IMR-90 (cell line): ENCODE measurements around the gene METTL22. TPM values are rescaled to one million over a fixed set of nuclear protein-coding genes. Genes with fewer than 3 reads are reported as not detected.

Source experiments
- ATAC-seq: fragments of 200-7000 bp; cut with Tn5 transposase; 2 replicates; pipeline ENCODE4 v1.9.1; 2020; ENCODE audit warnings: low read depth, mild to moderate bottlenecking, moderate library complexity
- BruUV-seq: library from RNA; stranded (reverse); fragments of 400-500 nt; replicated peaks from 2 replicates; lab custom pipeline; 2021; lab: Mats Ljungman, UMichigan
- CTCF ChIA-PET: fragments of 300-600 bp; formaldehyde crosslinking; extraction: SDS; loops from one replicate; lab custom pipeline; 2021; ENCODE audit warnings: antibody characterized with exemption; lab: Yijun Ruan, JAX
- POLR2A ChIA-PET: fragments of 300-600 bp; sonication (Branson Sonifier 250); formaldehyde crosslinking; loops from one replicate; lab custom pipeline; 2022; ENCODE audit warnings: antibody characterized with exemption; ENCODE audit not compliant: unreplicated experiment; lab: Charles Lee
- DNase-seq: peaks from one replicate; pipeline ENCODE4 v3.0.0; 2013
- H2AFZ ChIP-seq: replicated peaks from 2 replicates; pipeline ENCODE3; 2013; ENCODE audit warnings: low read length, mild to moderate bottlenecking; ENCODE audit not compliant: poor library complexity
- H2AK5ac ChIP-seq: 2 replicates; pipeline ENCODE4 v1.6.1; 2013; ENCODE audit warnings: low read depth, low read length, inconsistent platforms
- H2AK9ac ChIP-seq: replicated peaks from 2 replicates; pipeline ENCODE3; 2013; ENCODE audit warnings: mild to moderate bottlenecking, low read depth, low read length, moderate library complexity; ENCODE audit not compliant: poor library complexity
- H2BK120ac ChIP-seq: 2 replicates; pipeline ENCODE4 v1.6.1; 2013; ENCODE audit warnings: low read depth, low read length, inconsistent platforms
- H2BK15ac ChIP-seq: 3 replicates; pipeline ENCODE4 v1.6.1; 2013; ENCODE audit warnings: low read depth, low read length, inconsistent platforms
- H2BK20ac ChIP-seq: 2 replicates; pipeline ENCODE4 v1.6.1; 2013; ENCODE audit warnings: low read depth, mild to moderate bottlenecking, inconsistent platforms, low read length, moderate library complexity
- H2BK5ac ChIP-seq: 2 replicates; pipeline ENCODE4 v1.6.1; 2013; ENCODE audit warnings: mild to moderate bottlenecking, low read depth, low read length, inconsistent platforms; ENCODE audit not compliant: poor library complexity, severe bottlenecking
- H3K14ac ChIP-seq: replicated peaks from 2 replicates; pipeline ENCODE4 v1.6.1; 2013; ENCODE audit warnings: low read depth, low read length, inconsistent platforms
- H3K18ac ChIP-seq: 2 replicates; pipeline ENCODE4 v1.6.1; 2013; ENCODE audit warnings: low read depth, low read length, control low read depth
- H3K23ac ChIP-seq: 2 replicates; pipeline ENCODE4 v1.6.1; 2013; ENCODE audit warnings: low read depth, low read length, inconsistent platforms
- H3K27ac ChIP-seq: 2 replicates; pipeline ENCODE4 v1.5.1; 2013; ENCODE audit warnings: mild to moderate bottlenecking, control low read depth, low read length; ENCODE audit not compliant: insufficient read depth
- H3K27me3 ChIP-seq: 2 replicates; pipeline ENCODE4 v1.6.1; 2013; ENCODE audit warnings: low read length; ENCODE audit not compliant: control insufficient read depth, insufficient read depth
- H3K36me3 ChIP-seq: 2 replicates; pipeline ENCODE4 v1.6.1; 2013; ENCODE audit warnings: low read length, mixed read lengths; ENCODE audit not compliant: control insufficient read depth, insufficient read depth
- H3K4ac ChIP-seq: 2 replicates; pipeline ENCODE4 v1.6.1; 2013; ENCODE audit warnings: low read depth, low read length, inconsistent platforms
- H3K4me1 ChIP-seq: 2 replicates; pipeline ENCODE4 v1.6.1; 2013; ENCODE audit warnings: low read length, mixed read lengths; ENCODE audit not compliant: control insufficient read depth, insufficient read depth
- H3K4me2 ChIP-seq: 2 replicates; pipeline ENCODE4 v1.6.1; 2013; ENCODE audit warnings: low read depth, mild to moderate bottlenecking, control low read depth, low read length, moderate library complexity
- H3K4me3 ChIP-seq: 2 replicates; pipeline ENCODE4 v1.5.1; 2013; ENCODE audit warnings: low read depth, mild to moderate bottlenecking, control low read depth, low read length, moderate library complexity; ENCODE audit not compliant: insufficient read depth
- H3K56ac ChIP-seq: 2 replicates; pipeline ENCODE4 v1.6.1; 2013; ENCODE audit warnings: low read length, inconsistent platforms; ENCODE audit not compliant: insufficient read depth; ENCODE audit errors: extremely low read depth
- H3K79me1 ChIP-seq, 2 experiments: 2 replicates each; pipeline ENCODE4 v1.6.1; 2013; ENCODE audit warnings: low read length in 2 of 2, inconsistent platforms in 1 of 2, low read depth in 1 of 2
- H3K9ac ChIP-seq: 2 replicates; pipeline ENCODE4 v1.6.1; 2013; ENCODE audit warnings: low read depth, low read length, control low read depth
- H3K9me1 ChIP-seq: 2 replicates; pipeline ENCODE4 v1.6.1; 2013; ENCODE audit warnings: low read length, inconsistent platforms; ENCODE audit not compliant: insufficient read depth
- H3K9me3 ChIP-seq: 2 replicates; pipeline ENCODE4 v1.6.1; 2013; ENCODE audit warnings: low read length; ENCODE audit not compliant: control insufficient read depth, insufficient read depth
- H4K20me1 ChIP-seq: 2 replicates; pipeline ENCODE4 v1.6.1; 2013; ENCODE audit warnings: low read length, inconsistent platforms; ENCODE audit not compliant: insufficient read depth
- H4K5ac ChIP-seq: 2 replicates; pipeline ENCODE4 v1.6.1; 2013; ENCODE audit warnings: mild to moderate bottlenecking, low read depth, low read length, control low read depth
- H4K8ac ChIP-seq, 2 experiments: 2 replicates each; pipeline ENCODE4 v1.6.1; 2013; ENCODE audit warnings: low read depth in 2 of 2, low read length in 2 of 2, control low read depth in 1 of 2, inconsistent platforms in 1 of 2
- H4K91ac ChIP-seq: 2 replicates; pipeline ENCODE4 v1.6.1; 2013; ENCODE audit warnings: low read depth, low read length, inconsistent platforms; ENCODE audit not compliant: insufficient read depth
- BHLHE40 ChIP-seq: fragments of 150-350 bp; IDR thresholded peaks from 2 replicates; pipeline ENCODE4 v1.6.1; 2016; ENCODE audit warnings: mild to moderate bottlenecking, low read depth, low read length
- CEBPB ChIP-seq: IDR thresholded peaks from 2 replicates; pipeline ENCODE4 v1.6.1; 2012; ENCODE audit warnings: low read depth, low read length, improper control_type of control experiment
- CHD1 ChIP-seq: IDR thresholded peaks from 2 replicates; pipeline ENCODE4 v1.6.1; 2012; ENCODE audit warnings: low read depth, low read length, improper control_type of control experiment
- FOS ChIP-seq: fragments of 150-350 bp; IDR thresholded peaks from 2 replicates; pipeline ENCODE4 v1.6.1; 2016; ENCODE audit warnings: low read depth, low read length
- MAFK ChIP-seq: IDR thresholded peaks from 2 replicates; pipeline ENCODE4 v1.6.1; 2012; ENCODE audit warnings: low read depth, low read length, improper control_type of control experiment
- MAZ ChIP-seq: IDR thresholded peaks from 2 replicates; pipeline ENCODE4 v1.6.1; 2012; ENCODE audit warnings: low read depth, mild to moderate bottlenecking, low read length, improper control_type of control experiment, moderate library complexity, borderline replicate concordance
- MXI1 ChIP-seq: IDR thresholded peaks from 2 replicates; pipeline ENCODE4 v1.6.1; 2012; ENCODE audit warnings: low read depth, mild to moderate bottlenecking, low read length, moderate library complexity, borderline replicate concordance
- NFE2L2 ChIP-seq: fragments of 150-350 bp; IDR thresholded peaks from 2 replicates; pipeline ENCODE4 v1.6.1; 2016; ENCODE audit warnings: low read depth, mild to moderate bottlenecking, low read length
- POLR2A ChIP-seq: IDR thresholded peaks from 2 replicates; pipeline ENCODE4 v1.6.1; 2012; ENCODE audit warnings: mild to moderate bottlenecking, low read depth, low read length
- RAD21 ChIP-seq: IDR thresholded peaks from 2 replicates; pipeline ENCODE4 v1.6.1; 2012; ENCODE audit warnings: low read length, improper control_type of control experiment
- RCOR1 ChIP-seq: IDR thresholded peaks from 2 replicates; pipeline ENCODE4 v1.6.1; 2012; ENCODE audit warnings: mild to moderate bottlenecking, low read length, improper control_type of control experiment; ENCODE audit not compliant: insufficient replicate concordance
- RFX5 ChIP-seq: IDR thresholded peaks from 2 replicates; pipeline ENCODE4 v1.8.0; 2012; ENCODE audit warnings: low read depth, mild to moderate bottlenecking, low read length, moderate library complexity
- SMC3 ChIP-seq: fragments of 150-350 bp; IDR thresholded peaks from 2 replicates; pipeline ENCODE4 v1.6.1; 2016; ENCODE audit warnings: low read depth, mild to moderate bottlenecking, antibody characterized with exemption, low read length, moderate library complexity
- WGBS, 2 experiments: methylation state at CpG; one replicate each; pipeline versions ENCODE4 v1.1.5 to v1.1.7; 2013; ENCODE audit warnings: missing lambda C conversion rate in 2 of 2; ENCODE audit not compliant: insufficient read length in 1 of 2; ENCODE audit errors: extremely low coverage in 2 of 2; 5-methylcytosine and 5-hydroxymethylcytosine counted together
- dilution Hi-C: fragments of 300-500 bp; cut with HindIII; formaldehyde crosslinking; loops from one replicate; pipeline ENCODE4 v1.14.3; 2018; ENCODE audit warnings: low sequenced_read_pairs; ENCODE audit not compliant: unreplicated experiment
- in situ Hi-C: fragments of 300-500 bp; cut with MboI; formaldehyde crosslinking; loops from 3 replicates; pipeline ENCODE4 v1.14.3; 2019; ENCODE audit warnings: low sequenced_read_pairs, inconsistent platforms, mixed read lengths
- intact Hi-C: fragments of 100-400 bp; cut with micrococcal nuclease; formaldehyde crosslinking; loops from 2 replicates; pipeline ENCODE4 v1.10.0; 2022
- polyA plus RNA-seq, 3 experiments: library from polyadenylated mRNA; depleted of rRNA; stranded (reverse); fragments of >200 nt; gene quantifications; 2 replicates each; pipeline ENCODE4 v1.2.3, GENCODE V29; 2012; ENCODE audit warnings: low replicate concordance in 1 of 3
- total RNA-seq: library from RNA; depleted of rRNA; stranded (reverse); fragments of >200 nt; gene quantifications from 2 replicates; pipeline ENCODE4 v1.2.3, GENCODE V29; 2012
- TF ChIP-seq, protein P1 (sequence below): fragments of 150-350 bp; IDR thresholded peaks from 2 replicates; pipeline ENCODE4 v1.6.1; 2017; ENCODE audit warnings: mild to moderate bottlenecking, antibody characterized with exemption, low read length, low read depth
- TF ChIP-seq, protein P2 (sequence below): fragments of 150-350 bp; IDR thresholded peaks from 2 replicates; pipeline ENCODE4 v1.6.1; 2016; ENCODE audit warnings: low read depth, mild to moderate bottlenecking, low read length, moderate library complexity, borderline replicate concordance
- TF ChIP-seq, protein P3 (sequence below): conservative IDR thresholded peaks from 2 replicates; pipeline ENCODE4 v1.5.1; 2012; ENCODE audit warnings: mild to moderate bottlenecking, low read depth, low read length, improper control_type of control experiment

METTL22 gene
- total and polyA plus RNA-seq, 2 of the 4 experiments (the other 2 are of a cell fraction), result 27.2 to 51.2 TPM

DNA sequence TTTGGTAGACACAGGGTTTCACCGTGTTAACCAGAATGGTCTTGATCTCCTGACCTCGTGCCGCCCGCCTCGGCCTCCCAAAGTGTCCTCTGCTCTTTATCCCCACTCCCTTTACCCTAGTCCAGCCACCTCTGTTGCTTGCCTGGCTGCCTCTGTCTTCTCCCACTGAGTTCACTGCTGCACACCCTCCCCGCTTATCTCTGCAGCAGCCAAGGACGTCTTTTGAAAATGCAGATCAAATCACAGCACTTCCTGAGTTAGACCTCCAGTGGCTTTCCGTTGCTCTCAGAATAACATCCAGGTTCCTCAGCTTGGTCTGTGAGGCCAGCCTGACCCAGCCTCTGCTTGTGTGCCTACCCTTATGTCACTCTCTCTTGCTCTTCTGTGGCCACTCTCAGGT, 5.4 kb downstream of the METTL22 start:
- H3K27ac ChIP-seq, result no peak overlapping the region

More for the DNA sequence above, 5.4 kb downstream of the METTL22 start:
- Histone ChIP-seq H3K79me1 (peaks cover 15 to 37% of the 10 kb centered on the region in 2 experiments), H3K9me3 (no peaks in the 10 kb centered on the region), H3K27me3 (no peaks in the 10 kb centered on the region), H3K23ac (no peak overlapping the region), H3K9ac (no peak overlapping the region), H2AK9ac (no peak overlapping the region), H2BK120ac (no peak overlapping the region), H3K56ac (no peak overlapping the region), H2BK5ac (no peak overlapping the region), H3K36me3 (peaks cover 58% of the 10 kb centered on the region), H2BK15ac (no peak overlapping the region), H2BK20ac (no peak overlapping the region), H4K91ac (no peak overlapping the region), H2AFZ (no peak overlapping the region), H2AK5ac (no peak overlapping the region), H3K4me3 (no peak overlapping the region), H4K5ac (no peak overlapping the region), H4K20me1 (peaks cover 7% of the 10 kb centered on the region; the same call in 1 of the 2 replicates), H3K9me1 (peaks cover 3% of the 10 kb centered on the region; the same call in 1 of the 2 replicates), H3K4ac (no peak overlapping the region), H3K4me2 (no peak overlapping the region), H3K18ac (no peak overlapping the region), H3K4me1 (no peaks in the 10 kb centered on the region), H4K8ac (no peak overlapping the region), H3K14ac (no peak overlapping the region)
- CTCF ChIA-PET, result no interaction called here
- no TSS peak for BruUV-seq
- no peak for DNase-seq
- POLR2A ChIA-PET, result no interaction called here
- WGBS, 2 experiments, result 97% methylated on average over 7 of the region's 8 CpGs; no CpG with 5 or more reads in 1 of the 2 experiments
- intact Hi-C loops (no loop called here), in situ Hi-C loops (no loop called here), dilution Hi-C loops (no loop called here)
- no peak for ATAC-seq
- TF ChIP-seq RAD21 (no peak), CHD1 (no peak), MAFK (no peak), RCOR1 (no peak), CEBPB (no peak), NFE2L2 (no peak), MXI1 (no peak), RFX5 (no peak), FOS (no peak), POLR2A (no peak), SMC3 (no peak), MAZ (no peak), BHLHE40 (no peak)
- TF ChIP-seq, protein P1, sequence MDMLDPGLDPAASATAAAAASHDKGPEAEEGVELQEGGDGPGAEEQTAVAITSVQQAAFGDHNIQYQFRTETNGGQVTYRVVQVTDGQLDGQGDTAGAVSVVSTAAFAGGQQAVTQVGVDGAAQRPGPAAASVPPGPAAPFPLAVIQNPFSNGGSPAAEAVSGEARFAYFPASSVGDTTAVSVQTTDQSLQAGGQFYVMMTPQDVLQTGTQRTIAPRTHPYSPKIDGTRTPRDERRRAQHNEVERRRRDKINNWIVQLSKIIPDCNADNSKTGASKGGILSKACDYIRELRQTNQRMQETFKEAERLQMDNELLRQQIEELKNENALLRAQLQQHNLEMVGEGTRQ, result no peak
- TF ChIP-seq, protein P2, sequence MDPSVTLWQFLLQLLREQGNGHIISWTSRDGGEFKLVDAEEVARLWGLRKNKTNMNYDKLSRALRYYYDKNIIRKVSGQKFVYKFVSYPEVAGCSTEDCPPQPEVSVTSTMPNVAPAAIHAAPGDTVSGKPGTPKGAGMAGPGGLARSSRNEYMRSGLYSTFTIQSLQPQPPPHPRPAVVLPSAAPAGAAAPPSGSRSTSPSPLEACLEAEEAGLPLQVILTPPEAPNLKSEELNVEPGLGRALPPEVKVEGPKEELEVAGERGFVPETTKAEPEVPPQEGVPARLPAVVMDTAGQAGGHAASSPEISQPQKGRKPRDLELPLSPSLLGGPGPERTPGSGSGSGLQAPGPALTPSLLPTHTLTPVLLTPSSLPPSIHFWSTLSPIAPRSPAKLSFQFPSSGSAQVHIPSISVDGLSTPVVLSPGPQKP, result no peak
- TF ChIP-seq, protein P3, sequence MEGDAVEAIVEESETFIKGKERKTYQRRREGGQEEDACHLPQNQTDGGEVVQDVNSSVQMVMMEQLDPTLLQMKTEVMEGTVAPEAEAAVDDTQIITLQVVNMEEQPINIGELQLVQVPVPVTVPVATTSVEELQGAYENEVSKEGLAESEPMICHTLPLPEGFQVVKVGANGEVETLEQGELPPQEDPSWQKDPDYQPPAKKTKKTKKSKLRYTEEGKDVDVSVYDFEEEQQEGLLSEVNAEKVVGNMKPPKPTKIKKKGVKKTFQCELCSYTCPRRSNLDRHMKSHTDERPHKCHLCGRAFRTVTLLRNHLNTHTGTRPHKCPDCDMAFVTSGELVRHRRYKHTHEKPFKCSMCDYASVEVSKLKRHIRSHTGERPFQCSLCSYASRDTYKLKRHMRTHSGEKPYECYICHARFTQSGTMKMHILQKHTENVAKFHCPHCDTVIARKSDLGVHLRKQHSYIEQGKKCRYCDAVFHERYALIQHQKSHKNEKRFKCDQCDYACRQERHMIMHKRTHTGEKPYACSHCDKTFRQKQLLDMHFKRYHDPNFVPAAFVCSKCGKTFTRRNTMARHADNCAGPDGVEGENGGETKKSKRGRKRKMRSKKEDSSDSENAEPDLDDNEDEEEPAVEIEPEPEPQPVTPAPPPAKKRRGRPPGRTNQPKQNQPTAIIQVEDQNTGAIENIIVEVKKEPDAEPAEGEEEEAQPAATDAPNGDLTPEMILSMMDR, result no peak
